Adrenal gland (tissue), 5 donors: Measurements from ENCODE around the gene MINAR1.

Experiments used
- CTCF ChIP-seq, 6 experiments: fragments of 450-650 bp in 4 of 6; fragments of 200-600 bp in 2 of 6; sonication (generic) in 1 of 6; IDR thresholded peaks; 1 replicate in 5 of 6; 2 replicates in 1 of 6; pipeline versions ENCODE4 v1.5.1 to v1.8.0; 2016 to 2021; ENCODE audit warnings: antibody characterized with exemption in 6 of 6, mild to moderate bottlenecking in 2 of 6, moderate library complexity in 1 of 6
- POLR2A ChIP-seq, 2 donors: fragments of 450-650 bp; IDR thresholded peaks; one replicate each; pipeline ENCODE4 v1.6.1; 2017; ENCODE audit warnings: antibody characterized with exemption in 2 of 2, mild to moderate bottlenecking in 2 of 2, moderate library complexity in 1 of 2
- donor health status: DM: no; HTN: no; CAD: no.

- TF ChIP-seq CTCF (IDR thresholded peaks at IDR 0.05) = no peak
- no peak for TF ChIP-seq POLR2A (IDR thresholded peaks at IDR 0.05)
Observed at GRCh38 chr15:79410237-79410636, 21.9 kb upstream of the MINAR1 start.
